HG03520 (cell line): ENCODE measurements around the gene KLF3.
"Not testable (repeated sequence)": the region's sequence is repeated elsewhere in the genome, so short reads cannot be mapped to it uniquely, and the experiment has no call there.

Experiments used
- ATAC-seq: cut with Tn5 transposase; IDR thresholded peaks from one replicate; pipeline ENCODE4 v1.9.1; 2021; ENCODE audit warnings: mild to moderate bottlenecking, moderate library complexity; ENCODE audit not compliant: unreplicated experiment

Gene KLF3

GRCh38 chr4:38663801-38664705, at the start of gene KLF3:
TSS of gene KLF3 (plus strand) at chr4:38664199. CDS start at chr4:38680626, 16,427 bp downstream.
- peak; percentile 59 for ATAC-seq

DNA sequence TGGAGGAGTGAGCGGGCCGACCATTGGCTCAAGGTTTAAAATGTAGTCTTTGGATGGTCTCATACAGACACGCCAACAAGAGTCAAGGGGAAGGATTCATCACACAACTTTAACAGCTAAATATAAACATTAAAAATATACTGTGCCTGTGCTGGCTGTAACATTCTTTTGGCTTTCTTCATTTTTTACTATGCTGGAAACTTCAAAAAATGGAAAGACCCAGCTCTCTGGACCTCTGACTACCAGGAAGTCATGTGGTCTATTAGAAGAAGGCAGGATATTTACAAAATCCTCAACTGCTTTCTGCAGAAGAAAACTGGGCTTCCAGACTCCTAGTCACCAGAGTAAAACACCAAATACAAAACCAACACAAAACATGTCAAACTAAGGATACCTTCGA, 49.8 kb upstream of the KLF3 start:
- ATAC-seq, result no peak

DNA sequence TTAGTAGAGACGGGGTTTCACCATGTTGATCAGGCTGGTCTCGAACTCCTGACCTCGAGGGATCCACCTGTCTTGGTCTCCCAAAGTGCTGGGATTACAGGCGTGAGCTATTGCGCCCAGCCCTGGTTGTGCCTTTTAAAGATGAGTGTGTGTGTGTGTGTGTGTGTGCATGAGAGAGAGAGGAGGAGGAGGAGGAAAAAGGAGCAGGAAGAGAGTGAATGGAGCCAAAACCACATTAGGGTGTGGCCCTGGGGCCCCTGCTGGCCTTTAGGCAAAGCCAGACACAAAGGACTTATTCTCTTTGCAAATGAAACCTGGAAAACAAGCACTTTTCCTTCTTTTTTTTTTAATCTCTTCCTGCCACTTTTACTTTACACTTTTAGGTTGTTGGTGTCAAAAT, 48.2 kb upstream of the KLF3 start:
- no peak for ATAC-seq

GRCh38 chr4:38618505-38618904, 45.5 kb upstream of the KLF3 start:
- no peak for ATAC-seq

DNA sequence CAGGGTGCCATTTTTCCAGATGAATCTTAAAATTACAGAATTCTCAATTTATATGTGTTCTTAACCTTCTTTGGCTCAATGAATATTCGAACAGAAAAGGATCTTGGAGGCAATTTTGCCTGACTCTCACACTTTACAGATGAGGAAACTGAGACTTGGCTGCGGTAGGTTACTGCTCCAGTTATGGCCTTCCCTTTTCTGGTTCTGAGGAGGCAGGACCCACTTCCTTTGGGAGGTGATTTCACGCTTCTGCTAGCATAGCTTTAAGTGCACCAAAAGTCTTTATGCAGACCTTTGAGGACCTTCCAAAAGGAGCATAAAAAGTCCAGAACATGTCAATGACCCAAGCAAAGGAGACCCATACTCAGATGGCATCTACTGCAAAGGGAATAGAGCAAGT, 44.7 kb upstream of the KLF3 start:
- no peak for ATAC-seq

GRCh38 chr4:38620065-38620464, 43.9 kb upstream of the KLF3 start:
- ATAC-seq, result no peak

- ATAC-seq, result no peak
Observed at GRCh38 chr4:38620527-38621027, 43.4 kb upstream of the KLF3 start.

GRCh38 chr4:38621028-38621684, 42.8 kb upstream of the KLF3 start:
- ATAC-seq, result no peak

- ATAC-seq, result no peak
Observed at GRCh38 chr4:38621831-38622230, 42.2 kb upstream of the KLF3 start.

DNA sequence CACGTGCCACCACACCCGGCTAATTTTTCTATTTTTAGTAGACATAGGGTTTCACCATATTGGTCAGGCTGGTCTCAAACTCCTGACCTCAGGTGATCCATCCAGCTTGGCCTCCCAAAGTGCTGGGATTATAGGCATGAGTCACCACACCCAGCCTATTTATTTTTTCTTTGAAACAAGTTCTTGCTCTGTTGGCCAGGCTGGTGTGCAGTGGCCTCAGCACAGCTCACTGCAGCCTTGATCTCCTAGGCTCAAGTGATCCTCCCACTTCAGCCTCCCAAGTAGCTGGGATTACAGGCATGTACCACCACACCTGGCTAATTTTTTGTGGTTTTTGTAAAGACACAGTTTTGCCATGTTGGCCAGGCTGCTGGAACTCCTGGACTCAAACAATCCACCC, 41.7 kb upstream of the KLF3 start:
- ATAC-seq, result not testable (repeated sequence)

- no peak for ATAC-seq
Observed at GRCh38 chr4:38623260-38623659, 40.7 kb upstream of the KLF3 start.

GRCh38 chr4:38624311-38624710, 39.7 kb upstream of the KLF3 start:
- no peak for ATAC-seq

GRCh38 chr4:38625508-38625907, 38.5 kb upstream of the KLF3 start:
- no peak for ATAC-seq

GRCh38 chr4:38626901-38627444, 37.0 kb upstream of the KLF3 start:
- ATAC-seq, result not testable (repeated sequence)

- ATAC-seq, result no peak
Observed at GRCh38 chr4:38630519-38630918, 33.5 kb upstream of the KLF3 start.

DNA sequence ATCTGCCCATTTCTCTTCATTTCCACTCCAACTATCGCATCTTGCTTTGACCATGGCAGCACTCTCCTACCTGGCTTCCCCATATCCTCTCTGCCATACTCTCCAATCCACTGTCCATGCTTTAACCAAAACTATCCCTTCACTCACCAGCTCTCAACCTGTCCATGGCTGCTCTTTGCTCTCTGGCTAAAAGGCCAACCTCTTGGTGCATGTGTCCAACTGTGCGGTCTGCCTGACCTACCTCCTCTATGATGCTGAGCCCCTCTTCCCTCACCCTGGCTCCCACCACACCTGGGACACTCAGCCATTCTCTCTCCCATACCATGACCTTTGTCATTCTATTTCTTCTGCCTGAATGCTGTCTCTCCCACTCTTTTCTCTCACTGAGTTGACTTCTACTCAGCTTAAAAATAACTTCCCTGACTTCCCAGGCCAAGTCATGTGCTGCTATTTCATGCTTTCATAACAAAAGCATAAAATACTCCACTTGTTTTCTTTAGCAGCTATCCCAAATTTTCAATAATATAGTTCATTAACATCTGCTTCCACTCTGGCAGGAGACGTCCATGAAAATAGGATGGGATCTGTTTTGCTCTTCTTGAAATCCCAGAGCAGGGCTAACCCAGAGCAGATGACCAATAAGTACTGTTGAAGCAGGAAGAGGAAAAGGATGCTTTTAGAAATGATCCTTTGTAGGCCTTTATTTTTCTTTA, 29.8 kb upstream of the KLF3 start:
- no peak for ATAC-seq

DNA sequence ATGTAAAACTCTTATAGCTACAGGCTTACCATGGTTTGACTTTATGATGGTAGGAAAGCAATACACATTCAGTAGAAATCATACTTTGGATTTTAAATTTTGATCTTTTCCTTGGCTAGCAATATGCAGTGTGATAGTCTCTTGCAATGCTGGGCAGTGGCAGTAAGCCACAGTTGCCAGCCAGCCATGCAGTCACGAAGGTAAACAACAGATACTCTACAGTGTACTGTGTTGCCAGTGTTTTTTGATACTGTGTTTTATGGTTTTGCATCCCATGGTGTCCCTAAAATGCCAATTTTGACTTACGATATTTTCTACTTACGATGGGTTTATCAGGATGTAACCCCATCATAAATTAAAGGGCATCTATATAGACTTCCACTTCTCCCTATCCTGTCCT, 24.8 kb upstream of the KLF3 start:
- ATAC-seq, result no peak

DNA sequence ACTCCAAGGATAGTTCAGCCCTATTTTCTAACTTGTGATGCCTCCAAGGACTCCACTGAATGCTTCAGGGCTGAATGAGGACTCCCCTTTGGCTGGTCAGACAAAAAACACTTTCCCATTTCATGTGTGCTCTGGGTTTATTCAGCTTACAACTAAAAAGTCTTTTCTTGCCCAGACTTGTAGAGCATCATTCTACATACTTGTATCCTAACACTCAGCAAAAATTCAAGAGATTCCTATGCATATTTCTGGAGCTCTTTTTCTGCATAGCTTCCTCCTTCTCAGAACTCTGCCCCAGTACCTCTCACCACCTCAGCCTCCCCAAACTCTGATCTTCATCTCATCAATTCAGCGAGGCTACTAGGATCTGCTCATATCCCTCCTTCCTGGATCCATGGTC, 22.2 kb upstream of the KLF3 start:
- ATAC-seq, result no peak

- ATAC-seq, result no peak
Observed at GRCh38 chr4:38644201-38644600, 19.8 kb upstream of the KLF3 start.

- no peak for ATAC-seq
Observed at GRCh38 chr4:38647101-38647819, 16.7 kb upstream of the KLF3 start.

GRCh38 chr4:38650133-38650532, 13.9 kb upstream of the KLF3 start:
- no peak for ATAC-seq
